ENCODE results near the gene MALRD1.

MALRD1 gene

GRCh38 chr10:19144206-19144605, 95.6 kb downstream of the MALRD1 start:
- Histone ChIP-seq H3K4me1 (ENCODE audit: control insufficient read depth in 1 of 2, insufficient read depth in 2 of 2, low read length in 2 of 2) (no peaks in the 10 kb centered on the region), H3K9ac (ENCODE audit: low read depth in 1 of 2, low read length in 2 of 2) (no peak overlapping the region), H3K27ac (ENCODE audit: low read depth, low read length) (no peak overlapping the region), H3K36me3 (ENCODE audit: control insufficient read depth in 1 of 2, insufficient read depth in 2 of 2, low read length in 2 of 2) (peaks cover 4 to 32% of the 10 kb centered on the region in 2 donors), H3K9me3 (ENCODE audit: control insufficient read depth in 1 of 2, low read length in 2 of 2) (no peaks in the 10 kb centered on the region), H3K4me3 (ENCODE audit: low read depth in 1 of 2, low read length in 2 of 2) (no peak overlapping the region), H3K27me3 (ENCODE audit: control insufficient read depth in 1 of 2, insufficient read depth in 2 of 2, low read length in 2 of 2) (no peaks in the 10 kb centered on the region)

GRCh38 chr10:19154375-19154774, 105.8 kb downstream of the MALRD1 start:
- Histone ChIP-seq H3K4me1 (ENCODE audit: control insufficient read depth in 1 of 2, insufficient read depth in 2 of 2, low read length in 2 of 2) (peaks cover 0 to 7% of the 10 kb centered on the region in 2 donors), H3K9ac (ENCODE audit: low read depth in 1 of 2, low read length in 2 of 2) (no peak overlapping the region), H3K27ac (ENCODE audit: low read depth, low read length) (no peak overlapping the region), H3K27me3 (ENCODE audit: control insufficient read depth in 1 of 2, insufficient read depth in 2 of 2, low read length in 2 of 2) (no peaks in the 10 kb centered on the region), H3K36me3 (ENCODE audit: control insufficient read depth in 1 of 2, insufficient read depth in 2 of 2, low read length in 2 of 2) (peaks cover 2 to 20% of the 10 kb centered on the region in 2 donors), H3K9me3 (ENCODE audit: control insufficient read depth in 1 of 2, low read length in 2 of 2) (no peaks in the 10 kb centered on the region), H3K4me3 (ENCODE audit: low read depth in 1 of 2, low read length in 2 of 2) (no peak overlapping the region)

- Histone ChIP-seq H3K4me1 (ENCODE audit: control insufficient read depth in 1 of 2, insufficient read depth in 2 of 2, low read length in 2 of 2) (peaks cover 0 to 7% of the 10 kb centered on the region in 2 donors), H3K36me3 (ENCODE audit: control insufficient read depth in 1 of 2, insufficient read depth in 2 of 2, low read length in 2 of 2) (peaks cover 0 to 20% of the 10 kb centered on the region in 2 donors)
These were observed 109.8 kb downstream of the MALRD1 start for GRCh38 chr10:19158358-19158757.

GRCh38 chr10:19158870-19159269, 110.3 kb downstream of the MALRD1 start:
- Histone ChIP-seq H3K36me3 (ENCODE audit: control insufficient read depth in 1 of 2, insufficient read depth in 2 of 2, low read length in 2 of 2) (peaks cover 0 to 20% of the 10 kb centered on the region in 2 donors), H3K27ac (ENCODE audit: low read depth, low read length) (no peak overlapping the region), H3K9me3 (ENCODE audit: control insufficient read depth in 1 of 2, low read length in 2 of 2) (no peaks in the 10 kb centered on the region), H3K27me3 (ENCODE audit: control insufficient read depth in 1 of 2, insufficient read depth in 2 of 2, low read length in 2 of 2) (no peaks in the 10 kb centered on the region), H3K4me3 (ENCODE audit: low read depth in 1 of 2, low read length in 2 of 2) (no peak overlapping the region), H3K9ac (ENCODE audit: low read depth in 1 of 2, low read length in 2 of 2) (no peak overlapping the region), H3K4me1 (ENCODE audit: control insufficient read depth in 1 of 2, insufficient read depth in 2 of 2, low read length in 2 of 2) (peaks cover 0 to 7% of the 10 kb centered on the region in 2 donors)

More at GRCh38 chr10:19158358-19158757, 109.8 kb downstream of the MALRD1 start:
- Histone ChIP-seq H3K9ac (ENCODE audit: low read depth in 1 of 2, low read length in 2 of 2) (no peak overlapping the region), H3K27ac (ENCODE audit: low read depth, low read length) (no peak overlapping the region), H3K4me3 (ENCODE audit: low read depth in 1 of 2, low read length in 2 of 2) (no peak overlapping the region), H3K9me3 (ENCODE audit: control insufficient read depth in 1 of 2, low read length in 2 of 2) (no peaks in the 10 kb centered on the region), H3K27me3 (ENCODE audit: control insufficient read depth in 1 of 2, insufficient read depth in 2 of 2, low read length in 2 of 2) (no peaks in the 10 kb centered on the region)

GRCh38 chr10:19164461-19164860, 115.9 kb downstream of the MALRD1 start:
- Histone ChIP-seq H3K27me3 (ENCODE audit: control insufficient read depth in 1 of 2, insufficient read depth in 2 of 2, low read length in 2 of 2) (no peaks in the 10 kb centered on the region), H3K27ac (ENCODE audit: low read depth, low read length) (no peak overlapping the region), H3K36me3 (ENCODE audit: control insufficient read depth in 1 of 2, insufficient read depth in 2 of 2, low read length in 2 of 2) (peaks cover 3 to 14% of the 10 kb centered on the region in 2 donors), H3K4me3 (ENCODE audit: low read depth in 1 of 2, low read length in 2 of 2) (no peak overlapping the region), H3K9me3 (ENCODE audit: control insufficient read depth in 1 of 2, low read length in 2 of 2) (no peaks in the 10 kb centered on the region), H3K4me1 (ENCODE audit: control insufficient read depth in 1 of 2, insufficient read depth in 2 of 2, low read length in 2 of 2) (no peaks in the 10 kb centered on the region), H3K9ac (ENCODE audit: low read depth in 1 of 2, low read length in 2 of 2) (no peak overlapping the region)

- H3K4me3 ChIP-seq (ENCODE audit: low read depth in 1 of 2, low read length in 2 of 2): no peak overlapping the region
- H3K36me3 ChIP-seq (ENCODE audit: control insufficient read depth in 1 of 2, insufficient read depth in 2 of 2, low read length in 2 of 2): peaks cover 3 to 14% of the 10 kb centered on the region in 2 donors
- H3K4me1 ChIP-seq (ENCODE audit: control insufficient read depth in 1 of 2, insufficient read depth in 2 of 2, low read length in 2 of 2): no peaks in the 10 kb centered on the region
- no peaks in the 10 kb centered on the region for H3K27me3 ChIP-seq (ENCODE audit: control insufficient read depth in 1 of 2, insufficient read depth in 2 of 2, low read length in 2 of 2)
- H3K27ac ChIP-seq (ENCODE audit: low read depth, low read length): no peak overlapping the region
- no peak overlapping the region for H3K9ac ChIP-seq (ENCODE audit: low read depth in 1 of 2, low read length in 2 of 2)
- H3K9me3 ChIP-seq (ENCODE audit: control insufficient read depth in 1 of 2, low read length in 2 of 2): no peaks in the 10 kb centered on the region
These were observed 120.0 kb downstream of the MALRD1 start for GRCh38 chr10:19168584-19168983.

GRCh38 chr10:19169041-19169440, 120.4 kb downstream of the MALRD1 start:
- Histone ChIP-seq H3K27me3 (ENCODE audit: control insufficient read depth in 1 of 2, insufficient read depth in 2 of 2, low read length in 2 of 2) (no peaks in the 10 kb centered on the region), H3K9ac (ENCODE audit: low read depth in 1 of 2, low read length in 2 of 2) (no peak overlapping the region), H3K27ac (ENCODE audit: low read depth, low read length) (no peak overlapping the region), H3K4me1 (ENCODE audit: control insufficient read depth in 1 of 2, insufficient read depth in 2 of 2, low read length in 2 of 2) (no peaks in the 10 kb centered on the region), H3K9me3 (ENCODE audit: control insufficient read depth in 1 of 2, low read length in 2 of 2) (no peaks in the 10 kb centered on the region), H3K36me3 (ENCODE audit: control insufficient read depth in 1 of 2, insufficient read depth in 2 of 2, low read length in 2 of 2) (peaks cover 3 to 14% of the 10 kb centered on the region in 2 donors), H3K4me3 (ENCODE audit: low read depth in 1 of 2, low read length in 2 of 2) (no peak overlapping the region)

- peaks cover under 1 to 14% of the 10 kb centered on the region in 2 donors for H3K36me3 ChIP-seq (ENCODE audit: control insufficient read depth in 1 of 2, insufficient read depth in 2 of 2, low read length in 2 of 2)
- H3K9ac ChIP-seq (ENCODE audit: low read depth in 1 of 2, low read length in 2 of 2): no peak overlapping the region
- no peaks in the 10 kb centered on the region for H3K27me3 ChIP-seq (ENCODE audit: control insufficient read depth in 1 of 2, insufficient read depth in 2 of 2, low read length in 2 of 2)
- H3K4me3 ChIP-seq (ENCODE audit: low read depth in 1 of 2, low read length in 2 of 2): no peak overlapping the region
- no peaks in the 10 kb centered on the region for H3K9me3 ChIP-seq (ENCODE audit: control insufficient read depth in 1 of 2, low read length in 2 of 2)
- H3K4me1 ChIP-seq (ENCODE audit: control insufficient read depth in 1 of 2, insufficient read depth in 2 of 2, low read length in 2 of 2): no peaks in the 10 kb centered on the region
- H3K27ac ChIP-seq (ENCODE audit: low read depth, low read length): no peak overlapping the region
These were observed 121.1 kb downstream of the MALRD1 start for GRCh38 chr10:19169684-19170083.

- Histone ChIP-seq H3K4me1 (ENCODE audit: control insufficient read depth in 1 of 2, insufficient read depth in 2 of 2, low read length in 2 of 2) (no peaks in the 10 kb centered on the region), H3K9me3 (ENCODE audit: control insufficient read depth in 1 of 2, low read length in 2 of 2) (no peaks in the 10 kb centered on the region), H3K9ac (ENCODE audit: low read depth in 1 of 2, low read length in 2 of 2) (no peak overlapping the region), H3K27ac (ENCODE audit: low read depth, low read length) (no peak overlapping the region), H3K27me3 (ENCODE audit: control insufficient read depth in 1 of 2, insufficient read depth in 2 of 2, low read length in 2 of 2) (no peaks in the 10 kb centered on the region), H3K36me3 (ENCODE audit: control insufficient read depth in 1 of 2, insufficient read depth in 2 of 2, low read length in 2 of 2) (peaks cover 0 to 3% of the 10 kb centered on the region in 2 donors), H3K4me3 (ENCODE audit: low read depth in 1 of 2, low read length in 2 of 2) (no peak overlapping the region)
These were observed 130.1 kb downstream of the MALRD1 start for GRCh38 chr10:19178675-19179074.

GRCh38 chr10:19184891-19185290, 136.3 kb downstream of the MALRD1 start:
- Histone ChIP-seq H3K36me3 (ENCODE audit: control insufficient read depth in 1 of 2, insufficient read depth in 2 of 2, low read length in 2 of 2) (peaks cover 13 to 19% of the 10 kb centered on the region in 2 donors), H3K9ac (ENCODE audit: low read depth in 1 of 2, low read length in 2 of 2) (no peak overlapping the region), H3K4me1 (ENCODE audit: control insufficient read depth in 1 of 2, insufficient read depth in 2 of 2, low read length in 2 of 2) (no peaks in the 10 kb centered on the region), H3K27me3 (ENCODE audit: control insufficient read depth in 1 of 2, insufficient read depth in 2 of 2, low read length in 2 of 2) (no peaks in the 10 kb centered on the region), H3K9me3 (ENCODE audit: control insufficient read depth in 1 of 2, low read length in 2 of 2) (no peaks in the 10 kb centered on the region), H3K27ac (ENCODE audit: low read depth, low read length) (no peak overlapping the region), H3K4me3 (ENCODE audit: low read depth in 1 of 2, low read length in 2 of 2) (no peak overlapping the region)

GRCh38 chr10:19194866-19195265, 146.3 kb downstream of the MALRD1 start:
- Histone ChIP-seq H3K9ac (ENCODE audit: low read depth in 1 of 2, low read length in 2 of 2) (no peak overlapping the region), H3K4me1 (ENCODE audit: control insufficient read depth in 1 of 2, insufficient read depth in 2 of 2, low read length in 2 of 2) (no peaks in the 10 kb centered on the region), H3K27ac (ENCODE audit: low read depth, low read length) (no peak overlapping the region), H3K27me3 (ENCODE audit: control insufficient read depth in 1 of 2, insufficient read depth in 2 of 2, low read length in 2 of 2) (no peaks in the 10 kb centered on the region), H3K9me3 (ENCODE audit: control insufficient read depth in 1 of 2, low read length in 2 of 2) (peaks cover 0 to 2% of the 10 kb centered on the region in 2 donors), H3K36me3 (ENCODE audit: control insufficient read depth in 1 of 2, insufficient read depth in 2 of 2, low read length in 2 of 2) (peaks cover 0 to 2% of the 10 kb centered on the region in 2 donors), H3K4me3 (ENCODE audit: low read depth in 1 of 2, low read length in 2 of 2) (no peak overlapping the region)
